Middle frontal gyrus (tissue), 1 donor: ENCODE results near the gene PTPA.
"Not testable (repeated sequence)": the region's sequence is repeated elsewhere in the genome, so short reads cannot be mapped to it uniquely, and the experiment has no call there.

ENCODE experiments used
- DNase-seq: peaks from one replicate; pipeline ENCODE4 v3.0.0-alpha.2; 2015; ENCODE audit warnings: low spot score; ENCODE audit errors: extremely low spot score

Gene PTPA

GRCh38 chr9:129197045-129197444, 85.8 kb downstream of the PTPA start:
- DNase-seq = not testable (repeated sequence)

DNA sequence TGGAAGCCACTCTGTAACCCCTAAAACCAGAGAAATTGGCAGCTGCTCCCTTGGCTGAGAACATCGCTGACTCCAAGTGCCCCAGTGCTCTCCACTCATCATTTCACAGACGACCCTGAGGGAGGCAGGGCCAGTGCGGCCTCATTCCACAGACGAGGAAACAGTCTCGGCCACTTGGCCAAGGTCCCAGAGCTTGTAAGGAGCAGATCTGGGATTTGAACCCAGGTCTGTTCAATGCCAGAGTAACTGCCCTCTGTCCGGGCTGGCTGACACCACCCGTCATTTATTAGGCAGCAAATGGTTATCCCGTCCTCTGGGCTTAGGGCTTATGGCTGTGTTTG, 86.7 kb downstream of the PTPA start:
- no peak for DNase-seq
